ENCODE measurements around the gene RUVBL1. TPM values are rescaled to one million over a fixed set of nuclear protein-coding genes. Genes with fewer than 3 reads are reported as not detected.

The RUVBL1 gene
- total and polyA plus RNA-seq, 2 donors (not counting 1 experiment from before 2014, with no cell fraction given): 52.3 to 67.2 TPM

- Histone ChIP-seq H4K20me1 (ENCODE audit: control insufficient read depth, extremely low read depth, insufficient read depth, low read length) (no peaks in the 10 kb centered on the region), H3K4me1 (ENCODE audit: control insufficient read depth, extremely low read depth, insufficient read depth, low read length) (peaks cover 18% of the 10 kb centered on the region), H3K27ac (ENCODE audit: insufficient read depth, low read length) (no peak overlapping the region), H3K27me3 (ENCODE audit: control insufficient read depth, insufficient read depth, low read length) (no peaks in the 10 kb centered on the region), H3K4me2 (ENCODE audit: extremely low read depth, insufficient read depth, low read length) (no peak overlapping the region), H3K9me3 (ENCODE audit: control insufficient read depth, insufficient read depth, low read depth, low read length) (no peaks in the 10 kb centered on the region), H3K9ac (ENCODE audit: insufficient read depth, low read length) (no peak overlapping the region), H2AFZ (ENCODE audit: low read length) (no peak overlapping the region), H3K79me2 (ENCODE audit: control insufficient read depth, insufficient read depth, low read length) (peaks cover 27% of the 10 kb centered on the region), H3K4me3 (replicated peaks in 1 of 4; ENCODE audit: control extremely low read depth in 1 of 4, insufficient read depth in 1 of 4, low read depth in 3 of 4, low read length in 4 of 4) (no peak overlapping the region), H3K36me3 (ENCODE audit: control insufficient read depth, insufficient read depth, low read length) (peaks cover 42% of the 10 kb centered on the region)
- DNase-seq (ENCODE audit: low read depth in 2 of 2): no peak
- TF ChIP-seq CTCF (conservative IDR thresholded peaks at IDR 0.05 in 1 of 2, IDR thresholded peaks at IDR 0.05 in 1 of 2; ENCODE audit: low read depth in 1 of 2, low read length in 2 of 2) (no peak), EZH2 (IDR thresholded peaks at IDR 0.05; ENCODE audit: low read length, missing control alignments) (no peak)
Observed at GRCh38 chr3:128072454-128073184, 51.0 kb downstream of the RUVBL1 start.

- H3K27ac ChIP-seq (ENCODE audit: insufficient read depth, low read length): no peak overlapping the region
- no peak overlapping the region for H3K9ac ChIP-seq (ENCODE audit: insufficient read depth, low read length)
- no peak overlapping the region for H3K4me2 ChIP-seq (ENCODE audit: extremely low read depth, insufficient read depth, low read length)
- peaks cover 32% of the 10 kb centered on the region for H3K79me2 ChIP-seq (ENCODE audit: control insufficient read depth, insufficient read depth, low read length)
- H3K9me3 ChIP-seq (ENCODE audit: control insufficient read depth, insufficient read depth, low read depth, low read length): no peaks in the 10 kb centered on the region
- H3K27me3 ChIP-seq (ENCODE audit: control insufficient read depth, insufficient read depth, low read length): no peaks in the 10 kb centered on the region
- peaks cover 46% of the 10 kb centered on the region for H3K36me3 ChIP-seq (ENCODE audit: control insufficient read depth, insufficient read depth, low read length)
- H3K4me1 ChIP-seq (ENCODE audit: control insufficient read depth, extremely low read depth, insufficient read depth, low read length): peaks cover 14% of the 10 kb centered on the region
- no peak for TF ChIP-seq CTCF (conservative IDR thresholded peaks at IDR 0.05 in 1 of 2, IDR thresholded peaks at IDR 0.05 in 1 of 2; ENCODE audit: low read depth in 1 of 2, low read length in 2 of 2)
- no peak for TF ChIP-seq EZH2 (IDR thresholded peaks at IDR 0.05; ENCODE audit: low read length, missing control alignments)
- no peaks in the 10 kb centered on the region for H4K20me1 ChIP-seq (ENCODE audit: control insufficient read depth, extremely low read depth, insufficient read depth, low read length)
- no peak overlapping the region for H2AFZ ChIP-seq (ENCODE audit: low read length)
- no peak for DNase-seq (ENCODE audit: low read depth in 2 of 2)
- no peak overlapping the region for H3K4me3 ChIP-seq (replicated peaks in 1 of 4; ENCODE audit: control extremely low read depth in 1 of 4, insufficient read depth in 1 of 4, low read depth in 3 of 4, low read length in 4 of 4)
Observed at GRCh38 chr3:128071771-128072453, 51.7 kb downstream of the RUVBL1 start.

- H3K4me1 ChIP-seq (ENCODE audit: control insufficient read depth, extremely low read depth, insufficient read depth, low read length): peaks cover 7% of the 10 kb centered on the region
- H3K4me2 ChIP-seq (ENCODE audit: extremely low read depth, insufficient read depth, low read length): no peak overlapping the region
- TF ChIP-seq EZH2 (IDR thresholded peaks at IDR 0.05; ENCODE audit: low read length, missing control alignments): no peak
- TF ChIP-seq CTCF (conservative IDR thresholded peaks at IDR 0.05 in 1 of 2, IDR thresholded peaks at IDR 0.05 in 1 of 2; ENCODE audit: low read depth in 1 of 2, low read length in 2 of 2): no peak
- no peak overlapping the region for H3K9ac ChIP-seq (ENCODE audit: insufficient read depth, low read length)
- no peaks in the 10 kb centered on the region for H3K27me3 ChIP-seq (ENCODE audit: control insufficient read depth, insufficient read depth, low read length)
- no peak for DNase-seq (ENCODE audit: low read depth in 2 of 2)
- H3K9me3 ChIP-seq (ENCODE audit: control insufficient read depth, insufficient read depth, low read depth, low read length): no peaks in the 10 kb centered on the region
- no peak overlapping the region for H2AFZ ChIP-seq (ENCODE audit: low read length)
- no peak overlapping the region for H3K27ac ChIP-seq (ENCODE audit: insufficient read depth, low read length)
- no peaks in the 10 kb centered on the region for H4K20me1 ChIP-seq (ENCODE audit: control insufficient read depth, extremely low read depth, insufficient read depth, low read length)
- no peak overlapping the region for H3K4me3 ChIP-seq (replicated peaks in 1 of 4; ENCODE audit: control extremely low read depth in 1 of 4, insufficient read depth in 1 of 4, low read depth in 3 of 4, low read length in 4 of 4)
- peaks cover 50% of the 10 kb centered on the region for H3K36me3 ChIP-seq (ENCODE audit: control insufficient read depth, insufficient read depth, low read length)
- peaks cover 35% of the 10 kb centered on the region for H3K79me2 ChIP-seq (ENCODE audit: control insufficient read depth, insufficient read depth, low read length)
Observed at GRCh38 chr3:128070898-128071591, 52.6 kb downstream of the RUVBL1 start.

All from fibroblast of lung (primary cell).